ENCODE results near the gene XNDC1N.
"Not testable (repeated sequence)": the region's sequence is repeated elsewhere in the genome, so short reads cannot be mapped to it uniquely, and the experiment has no call there.

XNDC1N gene

GRCh38 chr11:71931245-71931602, 2.8 kb upstream of the XNDC1N start:
- no peak for DNase-seq

DNA sequence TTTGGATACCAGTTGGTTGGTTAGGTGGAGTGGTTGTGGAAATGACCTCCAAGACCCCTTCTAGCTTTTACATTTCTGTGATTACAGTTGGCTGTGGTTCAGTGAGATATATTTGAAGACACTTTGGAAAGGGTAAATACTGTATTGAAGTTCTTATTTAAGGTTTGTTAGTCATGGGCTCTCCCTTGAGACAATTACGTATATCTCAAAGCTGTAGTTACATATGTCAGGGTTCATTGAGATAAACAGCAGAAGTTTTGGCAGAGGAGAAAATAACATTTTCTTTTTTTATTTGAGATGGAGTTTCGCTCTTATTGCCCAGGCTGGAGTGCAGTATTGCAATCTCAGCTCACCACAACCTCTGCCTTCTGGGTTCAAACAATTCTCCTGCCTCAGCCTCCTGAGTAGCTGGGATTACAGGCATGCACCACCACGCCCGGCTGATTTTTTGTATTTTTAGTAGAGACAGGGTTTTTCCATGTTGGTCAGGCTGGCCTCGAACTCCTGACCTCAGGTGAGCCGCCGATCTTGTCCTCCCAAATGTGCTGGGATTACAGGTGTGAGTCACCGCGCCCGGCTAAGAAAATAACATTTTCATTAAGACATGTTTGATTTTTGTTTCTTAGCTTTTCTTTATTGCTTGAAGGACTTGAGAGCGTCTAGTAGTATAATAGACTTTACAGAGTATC, 2.3 kb upstream of the XNDC1N start:
- no peak for DNase-seq

- no peak for DNase-seq
Measured at GRCh38 chr11:71929491-71929890, 1.1 kb upstream of the XNDC1N start.

GRCh38 chr11:71928737-71929443, 496 bp upstream of the XNDC1N start, which contains the start of gene RNF121:
Gene RNF121, plus strand, starts transcription at chr11:71929046. Its CDS starts 16 bp downstream, at chr11:71929062.
- DNase-seq: peak; percentile 98

DNA sequence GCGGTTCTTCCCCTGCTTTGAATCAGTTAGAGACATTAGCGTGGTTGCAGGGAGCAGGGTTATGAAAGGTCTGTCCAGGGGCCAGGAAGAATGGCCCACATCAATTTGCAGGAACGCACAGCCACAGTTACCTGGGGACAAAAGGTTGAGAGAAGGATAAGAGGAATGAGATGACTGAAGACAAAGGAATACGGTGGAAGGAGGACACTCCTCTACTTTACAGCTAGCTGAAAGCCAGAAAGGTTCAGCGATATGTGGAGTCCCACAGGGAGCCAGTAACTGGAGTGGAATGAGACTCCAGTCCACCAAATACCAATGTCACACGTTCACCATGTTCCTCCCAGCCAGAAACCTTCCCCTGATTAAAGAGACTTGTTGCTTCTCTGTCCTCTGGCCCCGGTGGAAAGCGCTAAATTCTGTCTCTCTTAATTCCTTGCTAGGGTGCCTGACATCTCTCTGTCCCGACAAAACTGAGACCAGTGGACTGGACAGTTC, 10.7 kb downstream of the XNDC1N start:
- no peak for DNase-seq

DNA sequence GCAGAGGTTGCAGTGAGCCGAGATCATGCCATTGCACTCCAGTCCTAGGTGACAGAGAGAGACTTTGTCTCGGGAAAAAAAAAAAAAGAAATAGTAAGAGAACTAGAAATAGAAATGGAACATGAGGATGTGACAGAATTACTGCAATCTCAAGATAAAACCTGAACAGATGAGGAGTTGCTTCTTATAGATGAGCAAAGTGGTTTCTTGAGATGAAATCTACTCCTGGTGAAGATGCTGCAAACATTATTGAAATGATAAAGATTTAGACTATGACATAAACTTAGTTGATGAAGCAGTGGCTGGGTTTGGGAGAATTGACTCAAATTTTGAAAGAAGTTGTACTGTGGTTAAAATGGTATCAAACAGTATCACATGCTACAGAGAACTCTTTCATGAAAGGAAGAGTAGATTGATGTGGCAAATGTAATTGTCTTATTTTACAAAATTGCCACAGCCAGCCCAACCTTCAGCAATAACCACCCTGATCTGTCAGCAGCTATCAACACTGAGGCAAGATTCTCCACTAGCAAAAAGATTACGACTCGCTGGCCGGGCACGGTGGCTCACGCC, 13.7 kb downstream of the XNDC1N start:
- DNase-seq: no peak

- no peak for DNase-seq
Measured at GRCh38 chr11:71913756-71914526, 14.5 kb downstream of the XNDC1N start.

DNA sequence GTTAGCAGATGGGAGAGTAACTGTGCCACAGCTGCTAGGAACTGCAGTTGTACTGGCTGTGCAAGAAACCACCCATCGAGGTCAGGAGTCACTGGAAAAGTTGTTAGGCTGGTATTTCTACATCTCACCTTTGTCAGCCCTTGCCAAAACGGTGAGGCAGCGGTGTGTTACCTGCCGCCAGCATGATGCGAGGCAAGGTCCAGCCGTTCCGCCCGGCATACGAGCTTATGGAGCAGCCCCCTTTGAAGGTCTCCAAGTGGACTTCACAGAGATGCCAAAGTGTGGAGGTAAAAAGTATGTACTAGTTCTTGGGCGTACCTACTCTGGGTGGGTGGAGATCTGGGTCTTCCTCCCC, 16.4 kb downstream of the XNDC1N start:
- DNase-seq: not testable (repeated sequence)

- DNase-seq: not testable (repeated sequence)
Measured at GRCh38 chr11:71911321-71911985, 16.9 kb downstream of the XNDC1N start.

DNA sequence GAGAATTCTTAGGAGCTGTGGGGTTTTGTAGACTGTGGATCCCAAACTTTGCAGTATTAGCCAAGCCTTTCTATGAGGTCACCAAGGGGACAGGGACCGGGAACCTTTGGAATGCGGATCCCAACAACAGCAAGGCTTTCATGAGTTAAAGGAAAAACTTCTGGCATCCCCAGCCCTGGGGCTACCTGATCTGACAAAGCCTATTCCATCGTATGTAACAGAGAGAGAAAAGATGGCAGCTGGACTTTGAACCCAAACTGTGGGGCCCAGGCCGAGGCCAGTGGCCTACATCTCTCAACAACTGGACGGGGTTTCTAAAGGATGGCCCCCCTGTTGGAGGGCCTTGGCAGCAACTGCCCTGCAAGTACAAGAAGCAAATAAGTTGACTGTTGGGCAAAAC, 17.6 kb downstream of the XNDC1N start:
- DNase-seq: not testable (repeated sequence)

DNA sequence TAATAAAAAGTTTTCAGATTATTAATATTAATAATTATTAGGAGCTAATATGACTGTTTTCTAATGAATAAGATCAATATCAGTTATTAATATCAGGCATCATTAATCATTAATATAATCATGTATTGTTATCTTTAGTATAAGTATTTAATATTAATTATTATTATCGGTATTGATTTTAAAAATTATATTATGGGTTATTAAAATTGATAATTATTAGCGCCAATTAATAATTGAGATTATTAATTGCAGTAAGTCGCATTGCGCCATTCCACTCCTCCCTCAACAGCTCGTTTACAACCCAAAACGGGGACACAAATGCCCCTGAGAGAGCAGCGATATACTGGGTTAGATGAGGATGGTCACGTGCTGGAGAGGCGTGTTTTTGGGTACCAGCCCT, 20.2 kb downstream of the XNDC1N start:
- DNase-seq: no peak

GRCh38 chr11:71901137-71901536, 27.3 kb downstream of the XNDC1N start:
- DNase-seq: not testable (repeated sequence)

DNA sequence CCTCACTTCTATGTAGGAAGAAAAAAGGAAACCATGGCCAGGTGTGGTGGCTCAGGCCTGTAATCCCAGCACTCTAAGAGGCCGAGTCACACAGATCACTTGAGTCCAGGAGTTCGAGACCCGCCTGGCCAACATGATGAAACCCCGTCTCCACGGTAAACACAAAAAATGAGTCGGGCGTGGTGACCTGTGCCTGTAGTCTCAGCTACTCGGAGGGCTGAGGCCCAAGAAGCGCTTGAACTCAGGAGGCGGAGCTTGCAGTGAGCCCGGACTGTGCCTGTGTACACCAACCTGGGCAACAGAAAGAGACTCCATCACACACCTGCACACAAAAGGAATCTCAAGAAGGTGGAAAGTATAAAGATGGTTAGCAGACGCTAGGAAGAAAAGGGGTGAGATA, 32.4 kb downstream of the XNDC1N start:
- DNase-seq: no peak

- DNase-seq: not testable (repeated sequence)
Measured at GRCh38 chr11:71889181-71889872, 39.1 kb downstream of the XNDC1N start.

- DNase-seq: not testable (repeated sequence)
Measured at GRCh38 chr11:71888335-71889010, 39.9 kb downstream of the XNDC1N start.

DNA sequence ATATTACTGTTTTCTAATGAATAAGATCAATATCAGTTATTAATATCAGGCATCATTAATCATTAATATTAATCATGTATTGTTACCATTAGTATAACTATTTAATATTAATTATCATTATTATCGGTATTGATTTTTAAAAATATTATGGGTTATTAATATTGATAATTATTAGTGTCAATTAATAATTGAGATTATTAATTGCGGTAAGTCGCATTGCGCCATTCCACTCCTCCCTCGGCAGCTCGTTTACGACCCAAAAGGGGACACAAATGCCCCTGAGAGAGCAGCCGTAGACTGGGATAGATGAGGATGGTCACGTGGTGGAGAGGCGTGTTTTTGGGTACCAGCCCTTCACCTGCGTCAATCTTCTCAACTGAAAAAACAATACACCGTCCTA, 42.6 kb downstream of the XNDC1N start:
- not testable (repeated sequence) for DNase-seq

Data from right forelimb (tissue), 1 donor.